Measurements from ENCODE around the gene PPFIBP1.
A peak's percentile ranks its signal among the peaks of the same experiment; 100 is the strongest.
"Not testable (repeated sequence)": the region's sequence is repeated elsewhere in the genome, so short reads cannot be mapped to it uniquely, and the experiment has no call there.

PPFIBP1 gene

DNA sequence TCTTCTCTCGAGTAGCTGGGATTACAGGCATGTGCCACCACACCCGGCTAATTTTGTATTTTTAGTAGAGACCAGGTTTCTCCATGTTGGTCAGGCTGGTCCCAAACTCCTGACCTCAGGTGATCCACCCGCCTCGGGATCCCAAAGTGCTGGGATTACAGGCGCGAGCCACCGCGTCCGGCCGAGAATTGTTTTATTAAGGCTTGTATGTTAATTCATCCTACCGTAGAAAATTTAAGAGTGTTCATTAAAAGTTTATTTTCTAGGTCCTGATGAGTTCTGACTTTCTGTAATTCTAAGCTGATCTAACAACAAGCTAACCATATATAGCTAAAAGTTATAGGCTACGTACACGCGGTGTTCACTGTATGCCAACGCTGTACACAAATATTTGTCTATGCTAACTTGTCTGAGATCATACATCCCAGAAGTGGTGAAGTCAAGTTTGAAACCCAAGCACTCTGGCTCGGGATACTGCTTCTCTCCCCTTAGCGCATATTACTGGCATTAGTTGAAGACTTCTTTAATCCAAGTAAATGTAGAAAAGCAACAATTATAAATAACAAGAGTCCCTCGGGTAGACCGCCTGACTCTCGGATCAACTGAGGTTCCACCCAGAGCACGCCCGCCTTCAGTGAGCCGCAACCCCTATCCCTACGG is 186.1 kb downstream of the PPFIBP1 start:
- H3K36me3 ChIP-seq (ENCODE audit: control insufficient read depth, insufficient read depth, low read length), result no peaks in the 10 kb centered on the region
- peak overlapping the region; percentile 99; the same call in 1 of the 2 replicates for H3K4me3 ChIP-seq (ENCODE audit: low read length)
- no peak for DNase-seq (ENCODE audit: low read depth, low spot score)
- H3K4me1 ChIP-seq (ENCODE audit: control insufficient read depth, insufficient read depth, low read length), result no peaks in the 10 kb centered on the region; the same call in 1 of the 2 replicates
- H3K9me3 ChIP-seq (ENCODE audit: control insufficient read depth, insufficient read depth, low read length), result no peaks in the 10 kb centered on the region
- no peaks in the 10 kb centered on the region for H3K27me3 ChIP-seq (ENCODE audit: control insufficient read depth, insufficient read depth, low read length)
- H3K27ac ChIP-seq (ENCODE audit: low read length), result no peak overlapping the region
- no CpG with 5 or more reads among the region's 24 CpGs for WGBS (ENCODE audit: insufficient coverage, insufficient read length)

DNA sequence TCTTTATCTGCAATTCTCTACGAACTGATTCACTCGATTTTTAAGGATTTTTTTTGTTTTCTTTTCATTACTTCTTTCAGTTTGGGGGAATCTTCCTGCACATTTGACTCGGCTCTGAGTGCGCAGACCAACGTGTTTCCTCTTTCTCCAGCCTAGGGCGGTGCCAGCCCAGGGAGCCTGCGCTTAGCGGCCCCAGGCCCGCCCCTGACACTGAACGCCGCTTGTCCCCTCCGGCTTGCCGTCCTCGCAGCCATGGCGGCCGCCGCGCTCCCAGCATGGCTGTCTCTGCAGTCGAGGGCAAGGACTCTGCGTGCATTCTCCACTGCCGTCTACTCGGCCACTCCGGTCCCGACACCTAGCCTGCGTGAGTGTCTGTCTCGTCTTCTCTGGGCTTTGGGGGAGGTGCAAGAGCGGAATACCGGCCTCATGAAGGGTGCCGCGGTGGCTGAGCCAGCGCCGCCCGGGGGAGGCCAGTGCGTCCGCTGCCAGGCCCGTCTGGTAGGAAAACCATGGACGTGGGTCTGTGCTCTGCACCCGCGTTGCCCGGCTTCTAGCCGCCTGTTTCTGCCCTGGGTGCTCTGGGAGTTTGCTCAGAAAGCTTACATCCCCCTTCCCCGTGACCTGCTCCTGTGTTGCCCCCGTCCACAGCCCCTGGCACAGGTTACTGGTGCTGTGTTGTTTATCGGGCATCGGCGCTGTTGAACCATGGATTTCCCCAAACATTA is 186.7 kb downstream of the PPFIBP1 start, which contains the start of gene MRPS35:
Gene MRPS35 (plus strand): TSS at position 241 of the 725 bp plus-strand sequence. CDS start 12 bp downstream, at position 253.
- Histone ChIP-seq H3K36me3 (ENCODE audit: control insufficient read depth, insufficient read depth, low read length) (no peaks in the 10 kb centered on the region), H3K27me3 (ENCODE audit: control insufficient read depth, insufficient read depth, low read length) (no peaks in the 10 kb centered on the region), H3K9me3 (ENCODE audit: control insufficient read depth, insufficient read depth, low read length) (no peaks in the 10 kb centered on the region), H3K27ac (ENCODE audit: low read length) (no peak within 1 kb of the TSS), H3K4me1 (ENCODE audit: control insufficient read depth, insufficient read depth, low read length) (no peaks in the 10 kb centered on the region; the same call in 1 of the 2 replicates), H3K4me3 (ENCODE audit: low read length) (peak within 1 kb of the TSS; percentile 99)
- no CpG with 5 or more reads among the region's 46 CpGs for WGBS (ENCODE audit: insufficient coverage, insufficient read length)
- peak; percentile 55 for DNase-seq (ENCODE audit: low read depth, low spot score)

DNA sequence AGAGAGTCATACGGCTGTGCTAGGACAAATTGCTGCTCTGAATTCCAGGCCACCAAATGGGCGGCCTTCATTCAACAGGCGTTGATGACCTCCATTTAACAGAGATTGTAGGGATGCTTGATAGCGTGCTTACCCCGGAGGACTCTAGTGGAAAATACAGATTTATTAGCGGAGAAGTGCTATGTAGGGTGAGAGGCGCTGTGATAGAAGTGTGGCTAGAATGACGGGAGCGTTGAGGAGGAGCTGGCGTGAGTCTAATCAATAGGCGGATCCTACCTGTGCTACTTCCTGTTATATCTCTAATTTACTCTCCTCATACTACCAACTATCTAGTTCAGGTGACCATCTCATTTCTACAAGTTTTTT is 187.3 kb downstream of the PPFIBP1 start:
- no peaks in the 10 kb centered on the region; the same call in 1 of the 2 replicates for H3K4me1 ChIP-seq (ENCODE audit: control insufficient read depth, insufficient read depth, low read length)
- peak overlapping the region; percentile 99; the same call in 1 of the 2 replicates for H3K4me3 ChIP-seq (ENCODE audit: low read length)
- no peaks in the 10 kb centered on the region for H3K27me3 ChIP-seq (ENCODE audit: control insufficient read depth, insufficient read depth, low read length)
- H3K36me3 ChIP-seq (ENCODE audit: control insufficient read depth, insufficient read depth, low read length), result no peaks in the 10 kb centered on the region; the same call in 1 of the 2 replicates
- H3K9me3 ChIP-seq (ENCODE audit: control insufficient read depth, insufficient read depth, low read length), result no peaks in the 10 kb centered on the region
- no peak for DNase-seq (ENCODE audit: low read depth, low spot score)
- no peak overlapping the region for H3K27ac ChIP-seq (ENCODE audit: low read length)
- no CpG with 5 or more reads among the region's 11 CpGs for WGBS (ENCODE audit: insufficient coverage, insufficient read length)

GRCh38 chr12:27711967-27712366 is 188.0 kb downstream of the PPFIBP1 start:
- DNase-seq (ENCODE audit: low read depth, low spot score), result no peak

DNA sequence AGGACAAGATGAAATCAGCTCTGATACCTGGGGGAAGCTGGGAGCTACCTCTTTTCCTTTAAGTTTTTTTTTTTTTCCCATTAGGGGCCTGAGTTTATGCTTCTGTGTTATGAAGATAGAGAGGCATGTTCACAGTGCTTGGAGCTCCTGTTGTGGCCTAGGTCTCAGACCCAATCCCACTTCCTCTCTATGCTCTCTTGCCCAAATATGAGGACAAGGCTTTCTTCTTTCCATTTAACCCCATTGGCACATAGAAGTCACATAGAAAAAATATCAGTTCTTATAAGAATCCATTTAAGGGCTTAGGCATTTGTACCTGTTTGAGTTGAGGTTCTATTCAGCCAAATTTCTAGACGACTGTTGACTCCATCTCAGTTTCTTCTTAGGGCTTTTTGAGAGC is 199.2 kb downstream of the PPFIBP1 start:
- Histone ChIP-seq H3K4me1 (ENCODE audit: control insufficient read depth, insufficient read depth, low read length) (no peaks in the 10 kb centered on the region), H3K27me3 (ENCODE audit: control insufficient read depth, insufficient read depth, low read length) (no peaks in the 10 kb centered on the region), H3K9me3 (ENCODE audit: control insufficient read depth, insufficient read depth, low read length) (no peaks in the 10 kb centered on the region), H3K4me3 (ENCODE audit: low read length) (no peak overlapping the region), H3K27ac (ENCODE audit: low read length) (no peak overlapping the region), H3K36me3 (ENCODE audit: control insufficient read depth, insufficient read depth, low read length) (peaks cover 2% of the 10 kb centered on the region; the same call in 1 of the 2 replicates)
- WGBS (ENCODE audit: insufficient coverage, insufficient read length), result no CpG with 5 or more reads among the region's 1 CpG
- DNase-seq (ENCODE audit: low read depth, low spot score), result no peak

More at GRCh38 chr12:27711967-27712366, 188.0 kb downstream of the PPFIBP1 start:
- Histone ChIP-seq H3K4me3 (ENCODE audit: low read length) (no peak overlapping the region), H3K9me3 (ENCODE audit: control insufficient read depth, insufficient read depth, low read length) (no peaks in the 10 kb centered on the region), H3K4me1 (ENCODE audit: control insufficient read depth, insufficient read depth, low read length) (no peaks in the 10 kb centered on the region; the same call in 1 of the 2 replicates), H3K27ac (ENCODE audit: low read length) (no peak overlapping the region), H3K27me3 (ENCODE audit: control insufficient read depth, insufficient read depth, low read length) (no peaks in the 10 kb centered on the region), H3K36me3 (ENCODE audit: control insufficient read depth, insufficient read depth, low read length) (no peaks in the 10 kb centered on the region; the same call in 1 of the 2 replicates)
- WGBS (ENCODE audit: insufficient coverage, insufficient read length), result 100% methylated on average over 2 of the region's 2 CpGs

DNA sequence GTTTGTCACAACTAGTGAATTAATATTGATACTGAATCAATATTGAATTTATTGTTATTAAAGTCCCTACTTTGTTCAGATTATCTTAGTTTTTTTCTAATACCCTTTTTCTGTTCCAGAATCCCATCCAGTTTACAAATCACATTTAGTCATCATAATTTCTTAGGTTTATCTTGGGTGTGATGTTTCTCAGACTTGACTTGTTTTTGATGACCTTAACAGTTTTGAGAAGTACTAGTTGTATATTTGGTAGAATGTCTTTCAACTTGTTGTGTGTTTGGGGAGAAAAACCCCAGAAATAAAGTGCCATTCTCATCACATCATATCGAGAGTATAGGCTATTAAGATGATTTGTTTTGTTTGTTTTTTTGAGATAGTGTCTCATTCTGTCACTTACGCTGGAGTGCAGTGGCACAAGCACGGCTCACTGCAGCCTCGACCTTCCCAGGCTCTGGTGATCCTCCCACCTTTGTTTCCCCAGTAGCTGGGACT is 206.1 kb downstream of the PPFIBP1 start:
- no CpG with 5 or more reads among the region's 4 CpGs for WGBS (ENCODE audit: insufficient coverage, insufficient read length)
- Histone ChIP-seq H3K4me1 (ENCODE audit: control insufficient read depth, insufficient read depth, low read length) (no peaks in the 10 kb centered on the region), H3K36me3 (ENCODE audit: control insufficient read depth, insufficient read depth, low read length) (no peaks in the 10 kb centered on the region), H3K4me3 (ENCODE audit: low read length) (no peak overlapping the region), H3K9me3 (ENCODE audit: control insufficient read depth, insufficient read depth, low read length) (no peaks in the 10 kb centered on the region), H3K27ac (ENCODE audit: low read length) (no peak overlapping the region), H3K27me3 (ENCODE audit: control insufficient read depth, insufficient read depth, low read length) (no peaks in the 10 kb centered on the region)
- DNase-seq (ENCODE audit: low read depth, low spot score), result no peak

- WGBS (ENCODE audit: insufficient coverage, insufficient read length), result no CpG with 5 or more reads among the region's 2 CpGs
- Histone ChIP-seq H3K27me3 (ENCODE audit: control insufficient read depth, insufficient read depth, low read length) (no peaks in the 10 kb centered on the region), H3K36me3 (ENCODE audit: control insufficient read depth, insufficient read depth, low read length) (no peaks in the 10 kb centered on the region; the same call in 1 of the 2 replicates), H3K4me1 (ENCODE audit: control insufficient read depth, insufficient read depth, low read length) (no peaks in the 10 kb centered on the region), H3K27ac (ENCODE audit: low read length) (no peak overlapping the region), H3K9me3 (ENCODE audit: control insufficient read depth, insufficient read depth, low read length) (no peaks in the 10 kb centered on the region), H3K4me3 (ENCODE audit: low read length) (no peak overlapping the region)
- no peak for DNase-seq (ENCODE audit: low read depth, low spot score)
Measured at GRCh38 chr12:27732281-27732680, 208.3 kb downstream of the PPFIBP1 start.

- Histone ChIP-seq H3K27me3 (ENCODE audit: control insufficient read depth, insufficient read depth, low read length) (no peaks in the 10 kb centered on the region), H3K36me3 (ENCODE audit: control insufficient read depth, insufficient read depth, low read length) (no peaks in the 10 kb centered on the region; the same call in 1 of the 2 replicates), H3K9me3 (ENCODE audit: control insufficient read depth, insufficient read depth, low read length) (no peaks in the 10 kb centered on the region), H3K27ac (ENCODE audit: low read length) (no peak overlapping the region), H3K4me3 (ENCODE audit: low read length) (no peak overlapping the region), H3K4me1 (ENCODE audit: control insufficient read depth, insufficient read depth, low read length) (no peaks in the 10 kb centered on the region)
- no CpG with 5 or more reads among the region's 3 CpGs for WGBS (ENCODE audit: insufficient coverage, insufficient read length)
- DNase-seq (ENCODE audit: low read depth, low spot score), result no peak
Measured at GRCh38 chr12:27733052-27733656, 209.1 kb downstream of the PPFIBP1 start.

GRCh38 chr12:27733791-27734190 is 209.8 kb downstream of the PPFIBP1 start:
- Histone ChIP-seq H3K4me3 (ENCODE audit: low read length) (no peak overlapping the region), H3K36me3 (ENCODE audit: control insufficient read depth, insufficient read depth, low read length) (no peaks in the 10 kb centered on the region; the same call in 1 of the 2 replicates), H3K9me3 (ENCODE audit: control insufficient read depth, insufficient read depth, low read length) (no peaks in the 10 kb centered on the region), H3K4me1 (ENCODE audit: control insufficient read depth, insufficient read depth, low read length) (no peaks in the 10 kb centered on the region), H3K27ac (ENCODE audit: low read length) (no peak overlapping the region), H3K27me3 (ENCODE audit: control insufficient read depth, insufficient read depth, low read length) (no peaks in the 10 kb centered on the region)
- no CpG with 5 or more reads among the region's 1 CpG for WGBS (ENCODE audit: insufficient coverage, insufficient read length)
- no peak for DNase-seq (ENCODE audit: low read depth, low spot score)

- DNase-seq (ENCODE audit: low read depth, low spot score); H3K27me3 ChIP-seq (ENCODE audit: control insufficient read depth, insufficient read depth, low read length); H3K36me3 ChIP-seq (ENCODE audit: control insufficient read depth, insufficient read depth, low read length); H3K9me3 ChIP-seq (ENCODE audit: control insufficient read depth, insufficient read depth, low read length); H3K27ac ChIP-seq (ENCODE audit: low read length); H3K4me3 ChIP-seq (ENCODE audit: low read length); H3K4me1 ChIP-seq (ENCODE audit: control insufficient read depth, insufficient read depth, low read length): not testable (repeated sequence)
- no CpG with 5 or more reads among the region's 9 CpGs for WGBS (ENCODE audit: insufficient coverage, insufficient read length)
Measured at GRCh38 chr12:27734321-27734720, 210.3 kb downstream of the PPFIBP1 start.

Measured in iPS DF 6.9 (cell line).